CD4-positive, alpha-beta T cell treated with Interleukin-6 for 4 hours (primary cell): ENCODE measurements around the gene NSD1.

ENCODE experiments used
- DNase-seq: peaks from one replicate; pipeline ENCODE4 v3.0.0-alpha.2; 2020; ENCODE audit warnings: mixed read lengths

NSD1 gene

GRCh38 chr5:177098470-177099141 is 35.0 kb upstream of the NSD1 start:
- DNase-seq: no peak

GRCh38 chr5:177099422-177100093 is 34.0 kb upstream of the NSD1 start:
- no peak for DNase-seq

- DNase-seq: no peak
Measured at GRCh38 chr5:177100714-177101121, 32.9 kb upstream of the NSD1 start.

GRCh38 chr5:177103523-177104253 is 29.9 kb upstream of the NSD1 start:
- no peak for DNase-seq

GRCh38 chr5:177105691-177106476 is 27.7 kb upstream of the NSD1 start:
- no peak for DNase-seq

- no peak for DNase-seq
Measured at GRCh38 chr5:177107159-177107558, 26.4 kb upstream of the NSD1 start.

- DNase-seq: no peak
Measured at GRCh38 chr5:177109810-177110209, 23.8 kb upstream of the NSD1 start.

- DNase-seq: peak; percentile 68
Measured at GRCh38 chr5:177111720-177112394, 21.7 kb upstream of the NSD1 start.

- no peak for DNase-seq
Measured at GRCh38 chr5:177112589-177113220, 20.9 kb upstream of the NSD1 start.

- peak; percentile 82 for DNase-seq
Measured at GRCh38 chr5:177113566-177114424, 19.8 kb upstream of the NSD1 start.

- peak; percentile 87 for DNase-seq
Measured at GRCh38 chr5:177116631-177117373, 16.8 kb upstream of the NSD1 start.

GRCh38 chr5:177117441-177118045 is 16.0 kb upstream of the NSD1 start:
- DNase-seq: no peak

- no peak for DNase-seq
Measured at GRCh38 chr5:177122566-177122965, 11.0 kb upstream of the NSD1 start.

- DNase-seq: no peak
Measured at GRCh38 chr5:177123789-177124485, 9.6 kb upstream of the NSD1 start.

GRCh38 chr5:177124486-177124991 is 9.0 kb upstream of the NSD1 start:
- DNase-seq: peak; percentile 34

- no peak for DNase-seq
Measured at GRCh38 chr5:177126771-177127170, 6.8 kb upstream of the NSD1 start.

GRCh38 chr5:177128551-177128981 is 5.0 kb upstream of the NSD1 start:
- DNase-seq: peak; percentile 55

GRCh38 chr5:177130211-177131018 is 3.2 kb upstream of the NSD1 start:
- no peak for DNase-seq
